GM12878 (cell line): ENCODE measurements around the gene JPH4. TPM values are rescaled to one million over a fixed set of nuclear protein-coding genes. Genes with fewer than 3 reads are reported as not detected.

ENCODE experiments used
- ATAC-seq: fragments of 200-7000 bp; cut with Tn5 transposase; 3 replicates; pipeline ENCODE4 v1.9.1; 2020; ENCODE audit warnings: mild to moderate bottlenecking, moderate library complexity
- BruUV-seq: library from RNA; stranded (reverse); fragments of 400-500 nt; replicated peaks from 2 replicates; lab custom pipeline; 2021; lab: Mats Ljungman, UMichigan
- CTCF ChIA-PET: fragments of 300-600 bp; sonication (Branson Sonifier 250); formaldehyde crosslinking; extraction: SDS; loops from one replicate; lab custom pipeline; 2021; ENCODE audit warnings: inconsistent platforms; lab: Yijun Ruan, JAX
- POLR2A ChIA-PET: fragments of 350-600 bp; formaldehyde crosslinking; extraction: SDS; loops from one replicate; lab custom pipeline; 2021; ENCODE audit warnings: inconsistent platforms; lab: Charles Lee
- RAD21 ChIA-PET: fragments of 300-600 bp; sonication (Branson Sonifier 250); formaldehyde crosslinking; loops from one replicate; lab custom pipeline; 2023; ENCODE audit warnings: antibody characterized with exemption; ENCODE audit not compliant: unreplicated experiment; lab: Charles Lee
- SMC1A ChIA-PET: fragments of 300-600 bp; sonication (Branson Sonifier 250); formaldehyde crosslinking; loops from one replicate; lab custom pipeline; 2023; ENCODE audit not compliant: unreplicated experiment, uncharacterized antibody; lab: Charles Lee
- DNase-seq: peaks from one replicate; pipeline ENCODE4 v3.0.0-alpha.2; 2011; ENCODE audit warnings: low read depth, low spot score
- FAIRE-seq: peaks from 3 replicates; lab custom pipeline; 2011; peaks lifted over from hg19 to GRCh38; lab: Jason Lieb, UNC
- H2AFZ ChIP-seq: 2 replicates; pipeline ENCODE4 v1.6.0; 2011; ENCODE audit warnings: low read depth, low read length, control low read depth; ENCODE audit not compliant: control insufficient read depth
- H3K27ac ChIP-seq: 2 replicates; pipeline ENCODE4 v1.5.1; 2011; ENCODE audit warnings: control low read depth; ENCODE audit not compliant: control insufficient read depth, insufficient read depth
- H3K27me3 ChIP-seq, 2 experiments: replicated peaks in 1 of 2; 2 replicates each; pipeline versions ENCODE4 v1.6.0 to v1.6.1; 2011; ENCODE audit warnings: low read length in 1 of 2; ENCODE audit not compliant: control insufficient read depth in 2 of 2, insufficient read depth in 2 of 2
- H3K36me3 ChIP-seq, 2 experiments: 2 replicates each; pipeline ENCODE4 v1.5.1; 2011; ENCODE audit warnings: low read length in 1 of 2; ENCODE audit not compliant: control insufficient read depth in 2 of 2, insufficient read depth in 2 of 2
- H3K4me1 ChIP-seq: 2 replicates; pipeline ENCODE4 v1.6.1; 2011; ENCODE audit warnings: mild to moderate bottlenecking, low read length, moderate library complexity, mixed read lengths; ENCODE audit not compliant: control insufficient read depth, insufficient read depth
- H3K4me2 ChIP-seq: 2 replicates; pipeline ENCODE4 v1.6.0; 2011; ENCODE audit warnings: control low read depth; ENCODE audit not compliant: control insufficient read depth, insufficient read depth
- H3K4me3 ChIP-seq: fragments of 200-600 bp; sonication (generic); 2 replicates; pipeline ENCODE4 v1.5.1; 2016
- H3K79me2 ChIP-seq: 2 replicates; pipeline ENCODE4 v1.6.0; 2011; ENCODE audit warnings: low read length; ENCODE audit not compliant: control insufficient read depth, insufficient read depth
- H3K9ac ChIP-seq: 2 replicates; pipeline ENCODE4 v1.8.0; 2011; ENCODE audit warnings: low read length, control low read depth, mixed read lengths; ENCODE audit not compliant: control insufficient read depth, insufficient read depth
- H3K9me3 ChIP-seq: replicated peaks from 3 replicates; pipeline ENCODE4 v1.5.1; 2011; ENCODE audit warnings: mild to moderate bottlenecking, low read length; ENCODE audit not compliant: control insufficient read depth, insufficient read depth
- H4K20me1 ChIP-seq: 2 replicates; pipeline ENCODE4 v1.6.0; 2011; ENCODE audit not compliant: control insufficient read depth, insufficient read depth
- CBX5 ChIP-seq: sonication (generic); IDR thresholded peaks from 2 replicates; pipeline ENCODE4 v1.6.1; 2016; ENCODE audit warnings: low read depth, moderate library complexity, mild to moderate bottlenecking, inconsistent platforms
- NFYB ChIP-seq: IDR thresholded peaks from 2 replicates; pipeline ENCODE4 v1.6.1; 2011; ENCODE audit warnings: low read depth, mild to moderate bottlenecking, low read length, improper control_type of control experiment, moderate library complexity; ENCODE audit not compliant: insufficient read depth
- NKRF ChIP-seq: fragments of 450-650 bp; conservative IDR thresholded peaks from 2 replicates; pipeline ENCODE4 v1.6.1; 2017; ENCODE audit warnings: mild to moderate bottlenecking, moderate library complexity
- TARDBP ChIP-seq: IDR thresholded peaks from 2 replicates; pipeline ENCODE4 v1.6.1; 2016; ENCODE audit warnings: borderline replicate concordance
- ZNF24 ChIP-seq: fragments of 450-650 bp; IDR thresholded peaks from 2 replicates; pipeline ENCODE4 v1.6.1; 2017; ENCODE audit warnings: antibody characterized with exemption, mild to moderate bottlenecking
- WGBS: methylation state at CpG from one replicate; pipeline ENCODE4 v1.1.6; 2016; ENCODE audit warnings: low lambda C conversion rate; ENCODE audit not compliant: insufficient replicate concordance, insufficient coverage; ENCODE audit errors: missing lambda C conversion rate; 5-methylcytosine and 5-hydroxymethylcytosine counted together
- in situ Hi-C: fragments of 300-500 bp; cut with MboI; formaldehyde crosslinking; loops from 9 replicates; pipeline ENCODE4 v1.14.3; 2018; ENCODE audit warnings: mixed read lengths
- intact Hi-C: fragments of 100-400 bp; cut with micrococcal nuclease; formaldehyde crosslinking; loops from one replicate; pipeline ENCODE4 v1.14.2; 2022; ENCODE audit not compliant: unreplicated experiment
- polyA plus RNA-seq, 11 experiments: library from polyadenylated mRNA; depleted of rRNA in 4 of 11; unstranded in 6 of 11; stranded (reverse) in 5 of 11; fragments of >200 nt; fragmentation: Nextera tagmentation in 4 of 11; fragmentation: Illumina TruSeq in 1 of 11; extraction: Ambion mirVana in 4 of 11; extraction: Trizol in 1 of 11; gene quantifications; 1 replicate in 1 of 11; 2 replicates in 10 of 11; pipeline versions ENCODE4 v1.2.1 to v1.2.3, GENCODE V29; 2011 to 2016; ENCODE audit warnings: inconsistent platforms in 2 of 11, missing spikeins in 2 of 11, low read depth in 1 of 11
- total RNA-seq, 4 experiments: library from RNA; depleted of rRNA in 3 of 4; stranded (reverse); fragments of >200 nt in 3 of 4; fragmentation: Illumina TruSeq in 1 of 4; extraction: Trizol in 1 of 4; gene quantifications; 2 replicates each; pipeline versions ENCODE4 v1.2.1 to v1.2.3, GENCODE V29; 2013 to 2021

Gene JPH4
- total and polyA plus RNA-seq, 10 of the 15 experiments (the other 5 are each of a cell fraction or from before 2014, with no cell fraction given): 0.48 to 10.3 (median 3.8) TPM

GRCh38 chr14:23542261-23542660, 36.3 kb downstream of the JPH4 start (continued):
- TF ChIP-seq NKRF: no peak
- TF ChIP-seq, all 136 proteins: peak for 0

GRCh38 chr14:23540141-23540469, 38.5 kb downstream of the JPH4 start:
- no peak overlapping the region for H2AFZ ChIP-seq
- no peaks in the 10 kb centered on the region for H3K9me3 ChIP-seq
- no peak overlapping the region for H3K27ac ChIP-seq
- ChIA-PET RAD21 (interaction anchor here (1.0 to 1.8 kb wide), 3 partner anchors 18 to 62 kb away, joined by 3 to 4 read pairs (median 4); no protein-coding TSS in a partner anchor), CTCF (interaction anchor here (0.7 to 11.4 kb wide), 13 partner anchors 8 to 130 kb away, joined by 3 to 131 read pairs (median 7); partner anchors contain the start of gene AP1G2), POLR2A (interaction anchor here (0.7 kb wide), 1 partner anchor 13 kb away, joined by 3 read pairs; no protein-coding TSS in a partner anchor), SMC1A (interaction anchor here (2.0 kb wide), 1 partner anchor 65 kb away, joined by 4 read pairs; no protein-coding TSS in a partner anchor)
- FAIRE-seq (no peak), ATAC-seq (no peak), DNase-seq (no peak)
- no peaks in the 10 kb centered on the region for H3K36me3 ChIP-seq
- TF ChIP-seq TARDBP: no peak
- no peak for TF ChIP-seq NFYB
- TF ChIP-seq CBX5: no peak
- TF ChIP-seq ZNF24: no peak
- BruUV-seq: no TSS peak
- no peak overlapping the region for H3K9ac ChIP-seq
- no peaks in the 10 kb centered on the region for H3K4me1 ChIP-seq
- H3K4me2 ChIP-seq: no peak overlapping the region
- in situ Hi-C loops: no loop called here
- H4K20me1 ChIP-seq: no peaks in the 10 kb centered on the region
- no peaks in the 10 kb centered on the region for H3K27me3 ChIP-seq
- no peak overlapping the region for H3K4me3 ChIP-seq
- H3K79me2 ChIP-seq: no peaks in the 10 kb centered on the region
- intact Hi-C loops: no loop called here
- WGBS: 55% methylated on average over 4 of the region's 4 CpGs
